ENCODE results near the gene LRP1B.

DNA sequence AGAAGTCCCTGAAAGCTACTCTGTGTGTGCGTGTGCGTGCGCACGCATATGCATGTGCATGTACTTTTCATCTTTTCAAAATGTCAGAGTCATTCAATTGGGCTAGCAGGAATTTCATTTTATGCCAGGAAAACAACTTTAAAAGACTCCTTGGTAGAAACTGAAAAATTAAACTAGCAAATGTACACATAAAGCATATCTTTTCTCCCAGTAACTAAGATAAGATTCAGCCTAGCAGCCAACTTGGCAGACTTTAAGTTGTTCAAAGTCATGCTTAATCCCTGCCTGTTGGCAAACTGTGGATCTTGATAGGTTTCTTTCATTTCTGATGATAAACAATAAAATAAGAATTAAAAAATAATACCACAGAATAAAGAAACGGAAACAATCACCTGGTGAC is 1129.1 kb downstream of the LRP1B start:
- TF ChIP-seq, protein P1, sequence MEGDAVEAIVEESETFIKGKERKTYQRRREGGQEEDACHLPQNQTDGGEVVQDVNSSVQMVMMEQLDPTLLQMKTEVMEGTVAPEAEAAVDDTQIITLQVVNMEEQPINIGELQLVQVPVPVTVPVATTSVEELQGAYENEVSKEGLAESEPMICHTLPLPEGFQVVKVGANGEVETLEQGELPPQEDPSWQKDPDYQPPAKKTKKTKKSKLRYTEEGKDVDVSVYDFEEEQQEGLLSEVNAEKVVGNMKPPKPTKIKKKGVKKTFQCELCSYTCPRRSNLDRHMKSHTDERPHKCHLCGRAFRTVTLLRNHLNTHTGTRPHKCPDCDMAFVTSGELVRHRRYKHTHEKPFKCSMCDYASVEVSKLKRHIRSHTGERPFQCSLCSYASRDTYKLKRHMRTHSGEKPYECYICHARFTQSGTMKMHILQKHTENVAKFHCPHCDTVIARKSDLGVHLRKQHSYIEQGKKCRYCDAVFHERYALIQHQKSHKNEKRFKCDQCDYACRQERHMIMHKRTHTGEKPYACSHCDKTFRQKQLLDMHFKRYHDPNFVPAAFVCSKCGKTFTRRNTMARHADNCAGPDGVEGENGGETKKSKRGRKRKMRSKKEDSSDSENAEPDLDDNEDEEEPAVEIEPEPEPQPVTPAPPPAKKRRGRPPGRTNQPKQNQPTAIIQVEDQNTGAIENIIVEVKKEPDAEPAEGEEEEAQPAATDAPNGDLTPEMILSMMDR (IDR thresholded peaks at IDR 0.05): no peak
- no peak for TF ChIP-seq POLR2A (IDR thresholded peaks at IDR 0.05)
- TF ChIP-seq POLR2AphosphoS5 (IDR thresholded peaks at IDR 0.05): no peak
